HG03175 (cell line): Measurements from ENCODE around the gene PLXNA2.
A peak's percentile ranks its signal among the peaks of the same experiment; 100 is the strongest.

Experiments used
- ATAC-seq: cut with Tn5 transposase; IDR thresholded peaks from one replicate; pipeline ENCODE4 v1.9.1; 2021; ENCODE audit warnings: mild to moderate bottlenecking, moderate library complexity; ENCODE audit not compliant: unreplicated experiment

PLXNA2 gene

DNA sequence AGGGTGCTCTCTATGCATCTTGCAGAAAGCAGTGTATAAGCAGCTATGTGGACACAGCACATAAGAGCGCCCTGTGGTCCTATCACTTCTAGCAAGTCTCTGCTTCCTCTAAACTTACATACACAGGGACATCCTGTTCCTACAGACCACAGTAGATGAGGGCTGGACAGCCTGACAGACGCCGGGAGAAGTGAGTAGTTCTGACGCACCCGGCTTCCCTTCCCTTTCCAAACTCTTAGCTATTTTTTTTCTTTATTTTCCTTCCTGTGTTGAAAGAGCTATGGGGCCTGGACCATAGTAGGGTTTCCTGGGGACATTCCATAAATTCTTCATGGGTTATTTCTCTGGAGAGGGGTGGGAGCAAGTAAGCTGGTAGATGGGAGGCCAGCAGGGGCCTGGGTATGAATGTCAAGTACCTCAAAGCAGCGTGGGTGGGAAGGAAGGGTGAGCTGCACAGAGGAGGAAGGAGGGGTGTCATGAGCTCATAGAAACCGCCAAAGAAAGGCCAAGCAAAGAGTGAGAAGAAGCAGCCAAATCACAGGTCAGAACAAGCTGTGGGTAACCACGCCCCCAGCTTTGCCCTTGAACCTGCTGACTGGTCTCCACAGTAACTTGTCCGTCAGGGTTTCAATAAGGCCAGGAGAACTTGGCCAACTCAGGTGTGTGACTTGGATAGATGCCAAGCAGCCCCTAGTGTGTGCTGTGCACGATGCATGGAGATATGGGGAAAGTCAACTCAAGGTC is 36.6 kb downstream of the PLXNA2 start:
- ATAC-seq = no peak

DNA sequence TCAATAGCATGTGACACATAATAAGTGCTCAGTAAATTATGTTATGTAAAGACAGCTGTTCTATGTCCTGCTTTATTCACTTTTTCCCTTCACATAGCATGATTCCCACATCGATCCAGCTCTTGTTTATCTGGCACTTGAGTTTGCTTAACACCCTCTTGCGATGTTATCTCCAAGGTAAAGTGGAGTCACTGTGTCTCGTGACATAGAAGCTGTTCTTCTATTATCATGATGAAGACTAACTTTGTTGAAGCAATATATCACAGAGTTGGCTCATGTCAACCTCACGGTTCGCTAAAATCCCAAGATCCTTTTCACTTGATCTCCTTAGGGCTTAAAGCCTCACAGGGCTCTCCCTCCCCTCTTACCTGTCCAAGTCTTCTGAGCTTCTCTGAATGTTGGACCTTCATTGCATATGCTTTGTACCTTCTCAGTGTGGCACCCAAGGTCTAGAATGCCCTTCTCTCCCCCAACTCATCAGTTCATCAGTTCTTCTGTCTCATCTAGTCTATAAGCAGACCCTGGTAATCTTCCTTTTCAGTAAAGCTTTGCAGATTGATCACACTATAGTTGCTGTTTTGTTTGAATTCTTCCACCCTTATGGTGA is 38.0 kb downstream of the PLXNA2 start:
- no peak for ATAC-seq

DNA sequence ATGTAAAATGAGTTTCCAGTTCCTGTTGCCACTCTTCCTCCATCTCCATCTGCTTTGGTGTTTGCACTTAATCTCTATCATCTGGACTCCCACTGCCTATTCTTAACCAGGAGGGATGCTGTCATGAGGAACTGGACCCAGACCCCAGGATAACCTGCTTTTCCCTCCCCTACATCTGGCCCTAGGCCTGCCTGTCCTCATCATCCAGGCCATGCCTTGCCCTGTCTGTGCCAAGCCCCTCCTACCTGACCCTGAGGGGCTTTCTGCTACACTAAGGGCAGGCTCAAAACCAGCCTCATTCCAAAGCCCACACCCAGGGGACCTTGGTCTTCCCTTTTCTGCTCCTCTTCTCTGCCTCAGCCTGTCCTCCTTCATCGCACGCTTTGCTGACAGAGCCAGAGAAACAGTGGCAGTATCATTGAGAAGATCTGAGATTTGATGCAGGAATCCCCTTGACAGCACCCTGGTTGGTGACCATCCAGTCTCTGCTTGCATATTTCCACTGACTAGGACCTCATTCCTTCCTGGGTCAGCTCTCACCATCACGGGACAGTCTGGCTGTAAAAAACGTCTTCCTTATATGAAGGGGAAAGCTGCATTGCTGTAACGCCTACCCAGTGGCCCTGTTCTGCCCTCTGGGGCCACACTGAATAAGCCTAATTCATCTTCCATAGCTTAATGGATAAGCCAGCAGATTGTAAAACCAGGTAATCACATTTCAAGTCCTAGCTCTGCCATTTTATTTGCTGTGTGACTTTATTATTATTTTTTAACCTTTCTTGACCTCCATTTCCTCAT is 38.8 kb downstream of the PLXNA2 start:
- ATAC-seq = no peak

GRCh38 chr1:208204779-208205178 is 39.4 kb downstream of the PLXNA2 start:
- ATAC-seq = no peak

GRCh38 chr1:208203848-208204609 is 40.2 kb downstream of the PLXNA2 start:
- no peak for ATAC-seq

GRCh38 chr1:208203127-208203847 is 40.9 kb downstream of the PLXNA2 start:
- ATAC-seq = no peak

GRCh38 chr1:208202333-208202995 is 41.7 kb downstream of the PLXNA2 start:
- no peak for ATAC-seq

- ATAC-seq = no peak
Observed at GRCh38 chr1:208201229-208201628, 43.0 kb downstream of the PLXNA2 start.

DNA sequence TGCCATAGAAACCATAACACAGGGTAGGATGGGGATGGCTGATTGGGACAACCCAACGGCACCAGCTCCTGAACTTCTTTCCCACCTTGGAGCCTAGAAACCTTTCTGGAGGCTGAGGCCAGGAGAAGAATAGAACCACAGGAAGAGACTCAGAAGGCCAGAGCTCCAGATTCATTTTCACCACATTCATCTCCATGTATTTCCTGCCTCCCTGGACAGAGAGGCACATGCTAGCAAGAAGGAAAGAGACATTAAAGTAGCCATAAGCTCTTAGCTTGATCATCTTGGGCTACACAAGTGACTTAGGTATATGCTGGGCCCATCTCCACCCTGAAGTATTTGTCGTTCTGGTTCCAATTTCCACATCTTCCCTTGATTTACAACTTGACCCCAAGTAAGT is 44.1 kb downstream of the PLXNA2 start:
- no peak for ATAC-seq

- ATAC-seq = no peak
Observed at GRCh38 chr1:208198236-208198635, 45.9 kb downstream of the PLXNA2 start.

GRCh38 chr1:208194944-208195343 is 49.2 kb downstream of the PLXNA2 start:
- no peak for ATAC-seq

DNA sequence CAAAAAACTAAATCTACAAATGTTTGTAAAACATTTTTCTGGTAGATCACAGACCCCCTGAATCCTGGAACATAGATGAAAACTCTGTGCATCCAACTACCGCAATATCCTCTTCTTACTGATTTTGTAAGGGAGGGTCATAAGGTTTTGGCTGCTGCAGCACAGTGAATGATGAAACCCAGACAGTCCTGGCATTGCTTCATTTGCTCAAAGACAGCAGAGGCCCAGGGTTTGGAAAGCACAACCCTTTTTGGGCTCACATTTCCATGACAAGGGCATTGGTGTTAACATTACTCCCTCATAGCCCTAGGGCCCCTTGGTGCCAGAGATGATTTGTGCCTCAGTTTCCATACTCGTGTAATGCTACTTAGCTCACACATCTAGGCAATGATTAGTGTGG is 51.2 kb downstream of the PLXNA2 start:
- ATAC-seq = no peak

DNA sequence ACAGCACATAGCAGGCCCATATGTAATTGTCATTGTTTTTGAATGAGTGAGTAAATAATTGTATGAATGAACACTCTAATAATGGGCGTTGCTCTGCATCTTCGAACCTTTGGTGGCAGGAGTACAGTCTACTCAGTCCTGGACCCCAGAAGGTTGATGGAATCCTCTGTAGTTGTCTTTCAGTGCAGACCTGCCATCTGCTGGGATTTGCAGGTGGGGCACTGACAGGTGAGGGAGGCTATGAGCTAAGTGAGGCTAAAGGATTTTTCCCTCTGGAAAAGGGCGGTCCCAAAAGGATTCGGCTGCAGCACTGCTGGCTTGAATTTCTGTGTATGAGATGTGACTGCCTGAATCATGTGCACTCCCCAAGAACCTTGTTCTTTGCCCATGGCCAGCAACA is 53.4 kb downstream of the PLXNA2 start:
- no peak for ATAC-seq

DNA sequence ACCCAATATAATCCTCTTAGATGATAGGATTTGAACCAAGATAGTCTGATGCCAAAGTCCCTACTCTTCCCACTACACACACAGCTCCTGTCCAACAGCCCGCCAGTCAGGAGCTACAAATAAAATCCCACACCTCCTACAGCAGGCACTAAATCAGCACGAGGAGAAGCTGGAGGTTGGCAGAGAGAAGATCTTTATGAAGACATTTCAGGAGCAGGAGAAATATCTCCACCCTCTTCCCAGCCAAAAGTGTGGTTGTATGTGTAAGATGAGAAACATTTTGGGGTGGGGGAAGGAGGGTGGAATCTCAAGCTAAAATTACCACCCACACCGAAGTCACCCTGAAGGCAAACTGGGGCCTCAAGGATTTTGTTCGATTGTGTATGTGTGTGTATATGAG is 54.5 kb downstream of the PLXNA2 start:
- no peak for ATAC-seq

GRCh38 chr1:208189183-208189582 is 55.0 kb downstream of the PLXNA2 start:
- ATAC-seq = no peak

GRCh38 chr1:208188607-208189006 is 55.6 kb downstream of the PLXNA2 start:
- no peak for ATAC-seq

DNA sequence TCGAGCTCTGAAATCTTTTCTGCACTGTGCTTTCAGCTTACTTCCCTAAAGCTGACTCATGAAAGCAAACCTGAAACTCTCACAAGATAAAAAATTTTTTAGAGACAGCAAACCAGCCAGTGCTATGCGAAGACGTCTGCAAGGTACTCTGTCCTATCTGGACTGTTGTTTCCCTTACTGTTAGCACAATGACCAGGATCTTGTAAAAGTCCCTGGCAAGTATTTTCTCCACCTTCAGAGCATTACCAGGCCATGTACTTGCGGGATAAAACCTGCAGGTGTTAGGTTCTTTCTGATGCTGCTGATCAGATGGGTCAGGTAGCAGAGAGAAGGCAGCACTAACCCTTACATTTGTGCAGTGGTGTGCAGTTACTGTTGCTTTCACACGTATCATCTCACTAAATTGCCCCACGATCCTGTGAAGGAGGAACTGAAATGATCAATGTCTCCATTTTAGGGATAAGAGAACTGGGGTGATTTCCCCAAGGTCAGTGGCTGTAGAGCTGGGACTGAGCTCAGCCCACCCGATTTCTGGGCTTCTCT is 56.6 kb downstream of the PLXNA2 start:
- ATAC-seq = peak; percentile 71

- ATAC-seq = no peak
Observed at GRCh38 chr1:208185801-208186231, 58.4 kb downstream of the PLXNA2 start.

DNA sequence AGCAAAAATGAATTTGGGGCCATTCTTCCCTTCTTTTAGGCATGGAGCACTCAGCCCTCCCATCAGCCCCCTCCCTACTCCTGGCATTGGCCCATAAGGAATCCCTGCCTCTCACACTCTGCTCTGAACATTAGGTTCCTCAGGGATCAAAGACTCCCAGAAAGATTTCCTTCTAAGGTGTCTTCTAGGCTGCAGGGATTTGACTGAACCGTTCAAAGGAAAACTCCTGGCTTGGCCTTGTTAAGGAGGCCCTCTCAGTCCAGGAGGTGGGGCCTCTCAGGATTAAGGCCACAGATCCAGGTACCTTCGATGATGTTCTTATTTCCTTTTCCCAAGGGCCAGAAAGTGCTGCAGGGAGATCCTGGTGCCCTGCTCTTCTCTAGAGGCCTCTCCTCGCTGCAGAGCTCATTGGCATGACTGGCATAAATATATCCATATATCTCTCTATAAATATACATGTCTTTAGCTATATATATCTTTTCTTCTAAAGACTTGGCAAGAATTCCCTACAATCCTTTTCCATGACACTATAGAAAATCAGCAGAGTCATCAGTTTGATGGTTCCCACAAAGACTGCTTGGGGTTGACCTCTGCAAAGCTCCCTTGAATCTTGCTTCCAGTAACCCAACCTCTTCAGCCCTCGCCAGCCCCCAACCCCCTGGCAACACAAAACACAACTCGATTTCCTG is 59.1 kb downstream of the PLXNA2 start:
- ATAC-seq = no peak
